Stimulated activated CD4-positive, alpha-beta T cell treated with anti-CD3 and anti-CD28 coated beads, Interleukin-2, amount 100 ng/mL, for 24 hours (primary cell): ENCODE results near the gene LRIG1.

Source experiments
- DNase-seq, 2 donors: peaks; one replicate each; pipeline ENCODE4 v3.0.0-alpha.2; 2020

The LRIG1 gene

DNA sequence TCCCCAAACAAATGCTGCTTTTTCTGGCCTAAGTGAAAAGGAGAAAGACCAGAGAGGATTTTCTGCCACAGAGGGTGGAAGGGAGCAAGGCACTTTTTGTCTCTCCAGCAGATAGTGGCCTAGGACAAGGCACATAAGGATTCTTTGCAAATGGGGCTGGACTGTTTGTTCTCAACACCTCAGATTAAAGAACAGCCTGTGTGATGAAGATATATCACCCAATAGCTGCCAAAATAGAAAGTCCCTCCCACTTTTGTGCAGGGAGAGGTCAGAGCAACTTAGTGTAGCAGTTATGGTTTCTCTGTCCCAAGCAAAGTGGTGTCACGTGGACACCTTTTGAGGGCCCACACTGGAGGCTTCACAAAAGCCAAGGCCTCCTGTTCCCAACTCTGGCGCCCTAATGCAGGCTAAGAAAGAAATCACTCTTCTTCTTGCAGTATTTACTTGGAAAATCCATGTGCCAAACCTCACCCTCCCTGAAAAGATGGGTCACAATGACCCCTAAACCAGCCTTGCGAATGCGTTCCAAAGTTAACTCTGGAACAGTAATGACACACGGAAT is 84.9 kb downstream of the LRIG1 start:
- DNase-seq = no peak

DNA sequence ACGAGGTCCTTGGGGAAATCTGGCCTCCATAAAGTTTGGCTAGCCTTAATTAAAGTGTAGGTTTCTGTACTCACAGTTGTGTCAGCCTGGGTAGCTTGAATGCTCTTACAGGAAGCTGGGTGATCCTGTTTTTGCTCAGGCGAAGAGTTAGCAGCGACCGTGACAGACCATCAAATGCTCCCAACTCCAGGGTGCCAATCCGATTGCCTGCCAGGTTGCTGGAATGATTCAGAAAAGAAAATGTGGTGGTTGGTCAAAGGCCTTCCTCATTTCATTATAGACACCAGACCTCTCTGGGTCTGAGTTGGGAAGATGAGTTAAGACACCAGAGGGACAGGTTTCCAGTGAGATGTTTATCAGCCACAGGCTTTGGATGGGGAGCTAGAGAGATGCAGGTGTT is 86.0 kb downstream of the LRIG1 start:
- DNase-seq = no peak

DNA sequence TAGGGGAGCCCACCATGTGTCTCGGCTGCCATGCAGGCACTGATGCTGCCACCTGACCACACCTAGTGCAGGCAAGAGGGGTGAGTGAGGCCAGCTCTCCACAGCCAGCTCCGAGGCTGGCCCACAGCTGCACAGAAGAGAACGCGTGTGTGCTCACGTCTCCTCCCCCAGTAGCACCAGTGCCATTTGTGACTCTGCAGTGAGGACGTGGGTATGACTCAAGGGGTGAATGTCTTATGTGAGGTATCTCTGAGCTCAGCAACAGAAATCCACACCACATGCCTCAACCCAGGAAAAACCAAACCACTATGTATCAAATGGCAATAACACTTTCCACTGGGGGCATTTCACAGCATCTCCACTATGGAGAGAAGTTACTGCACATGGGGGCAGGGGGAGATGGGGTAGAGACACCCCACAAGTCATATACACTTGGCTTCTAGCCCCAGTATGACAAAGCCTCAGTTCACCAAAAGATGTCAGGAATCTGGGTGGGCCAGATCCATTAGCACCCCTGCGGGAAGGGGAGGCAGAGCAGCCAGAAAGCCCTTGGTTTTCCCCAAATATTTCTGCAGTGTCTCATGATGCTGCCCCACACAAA is 87.6 kb downstream of the LRIG1 start:
- no peak for DNase-seq

DNA sequence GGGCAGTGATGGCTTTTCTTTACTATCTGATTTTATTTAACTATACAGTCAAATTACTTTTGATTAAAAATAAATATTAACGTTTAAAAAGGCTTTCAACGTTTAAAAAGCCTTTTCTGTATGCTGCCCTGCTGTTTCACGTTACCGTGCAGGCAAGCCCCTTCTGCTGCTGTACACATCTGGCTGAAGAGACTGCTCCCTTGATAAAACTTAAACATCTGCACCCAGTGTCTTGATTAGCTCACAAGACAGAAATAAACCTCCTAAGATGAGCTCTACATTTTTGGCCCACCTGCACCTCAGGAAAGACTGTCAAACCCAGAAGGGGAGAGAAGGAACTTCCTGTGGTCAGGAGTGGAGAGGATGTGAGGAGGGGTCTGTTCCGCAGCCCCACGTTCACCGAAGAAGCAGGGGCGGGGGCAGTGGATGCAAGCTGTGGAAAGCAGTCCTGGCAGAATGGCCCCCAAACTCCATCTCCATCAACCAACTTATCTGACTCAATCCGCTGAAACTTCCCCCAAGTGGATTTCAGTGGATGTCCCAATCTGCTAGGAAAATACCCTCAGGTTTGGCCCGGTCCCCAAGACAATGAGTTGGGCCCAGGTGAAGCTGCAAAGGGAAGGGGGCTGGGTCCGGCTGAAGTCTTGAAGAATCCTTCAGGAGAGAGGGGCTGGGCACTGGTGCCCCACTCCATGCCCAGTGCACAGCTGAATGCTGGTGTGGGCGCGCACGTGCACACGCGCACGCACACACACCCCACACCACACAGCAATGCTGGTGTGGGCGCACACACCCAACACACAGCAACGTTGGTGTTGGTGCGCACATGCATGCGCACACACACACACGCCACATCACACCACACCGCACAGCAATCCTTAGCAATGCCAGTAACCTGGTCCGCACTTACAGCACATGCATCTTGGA is 88.6 kb downstream of the LRIG1 start:
- no peak for DNase-seq

DNA sequence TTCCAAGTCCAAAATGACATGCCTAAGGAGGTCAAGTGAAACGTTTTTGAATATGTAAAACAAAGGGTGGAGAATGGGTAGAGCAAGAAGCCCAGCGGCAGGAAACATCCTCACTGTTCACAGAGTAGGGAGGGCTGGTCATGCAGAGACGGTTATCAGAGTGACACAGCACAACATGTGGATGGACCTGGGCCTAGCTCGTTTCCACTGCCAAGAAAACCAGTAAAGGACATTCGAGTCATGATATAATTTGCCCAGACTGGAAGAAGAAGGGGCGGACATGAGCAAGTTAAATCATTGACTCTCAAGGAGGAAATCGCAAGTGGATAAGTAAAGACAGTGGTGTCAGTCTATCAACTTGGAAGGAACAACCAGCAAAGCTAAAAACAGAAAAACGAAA is 89.3 kb downstream of the LRIG1 start:
- no peak for DNase-seq

DNA sequence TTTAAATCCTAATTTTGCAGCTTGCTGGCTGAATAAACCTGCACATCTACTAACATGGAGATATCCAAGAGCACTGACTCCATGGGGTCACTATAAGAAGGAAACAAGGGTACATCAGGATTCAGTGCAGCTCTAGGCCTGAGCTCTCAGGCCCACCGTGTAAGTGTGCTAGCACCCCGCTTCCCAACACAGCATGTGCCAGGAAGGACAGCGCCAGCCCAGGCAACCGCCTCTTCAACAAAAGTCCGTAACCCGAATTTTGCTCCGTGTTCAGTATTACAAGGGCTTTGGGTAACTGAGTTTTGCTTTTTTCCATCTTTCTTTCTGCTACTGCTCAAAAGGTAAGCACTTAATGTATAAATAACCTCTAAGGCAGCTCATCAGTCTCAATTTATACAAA is 89.8 kb downstream of the LRIG1 start:
- DNase-seq = no peak

DNA sequence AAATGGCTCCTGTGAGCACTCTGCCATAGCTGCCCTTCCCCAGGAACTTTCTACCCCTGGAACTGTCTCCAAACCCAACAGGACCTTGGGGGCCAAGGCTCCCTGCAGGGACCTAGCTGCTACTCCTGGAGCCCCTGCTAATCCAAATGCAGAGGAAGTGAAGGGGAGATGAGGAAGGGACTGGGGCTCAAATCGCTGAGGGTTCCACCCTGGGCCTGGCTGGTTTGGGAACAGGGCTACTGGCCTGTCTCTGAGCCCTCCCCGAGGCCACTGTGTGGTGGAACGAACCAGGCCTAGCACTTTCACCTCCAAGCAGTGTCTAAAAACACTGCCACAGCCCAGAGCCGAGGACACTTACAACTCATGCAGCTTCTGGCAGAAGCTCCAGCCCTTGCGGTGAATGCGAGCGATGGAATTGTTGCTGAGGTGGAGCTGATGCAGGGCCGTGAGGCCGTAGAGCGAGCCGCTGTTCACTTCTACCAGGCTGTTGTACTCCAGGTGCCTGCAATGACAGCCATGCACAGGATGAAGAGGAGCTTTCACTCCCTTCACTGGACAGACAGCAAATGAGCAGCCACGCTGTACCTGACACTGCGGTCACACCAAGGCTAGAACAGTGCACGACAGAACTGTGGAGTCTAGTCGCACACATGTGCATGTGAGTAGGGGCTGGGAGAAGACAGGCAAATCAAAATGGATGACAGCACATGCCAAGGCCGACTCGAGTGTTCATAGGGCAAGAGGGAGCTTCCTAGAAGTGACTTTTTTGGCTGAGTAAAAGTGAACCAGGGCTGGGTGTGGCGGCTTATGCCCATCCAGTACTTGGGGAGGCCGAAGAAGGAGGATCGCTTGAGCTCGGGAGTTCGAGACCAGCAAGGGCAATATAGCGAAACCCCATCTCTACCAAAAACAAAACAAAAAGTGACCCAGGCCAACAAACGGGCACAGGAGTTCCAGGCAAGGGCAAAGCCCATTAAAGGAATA is 90.8 kb downstream of the LRIG1 start:
- DNase-seq = no peak

DNA sequence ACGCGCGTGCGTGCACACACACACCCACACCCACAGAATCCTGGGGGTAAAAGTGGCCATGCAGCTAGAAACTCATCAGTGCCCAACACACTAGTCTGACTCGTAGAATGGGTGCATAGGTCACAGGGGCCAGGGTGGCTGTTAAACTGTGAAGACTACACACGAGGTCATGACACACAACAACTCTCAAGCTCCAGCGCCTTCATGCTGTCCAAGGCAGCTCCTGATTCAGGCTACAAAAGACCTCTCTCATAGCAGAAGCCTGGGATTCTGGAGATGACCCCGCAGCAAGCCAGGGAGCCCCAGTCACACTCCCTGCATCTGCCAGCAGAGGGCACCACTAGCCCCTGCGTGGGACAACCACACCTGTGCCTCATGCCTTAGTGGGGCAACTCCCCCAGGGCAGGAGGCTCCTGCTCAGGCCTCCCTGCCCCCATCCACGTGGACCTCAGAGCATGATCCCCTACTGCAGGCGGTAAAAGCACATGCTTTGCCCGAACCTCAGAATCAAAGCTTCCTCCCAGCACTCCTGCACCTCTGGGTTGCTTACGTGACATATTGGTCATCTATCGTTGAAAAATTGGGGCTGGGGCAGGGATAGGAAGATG is 93.1 kb downstream of the LRIG1 start:
- DNase-seq = peak; percentile 81 to 83

DNA sequence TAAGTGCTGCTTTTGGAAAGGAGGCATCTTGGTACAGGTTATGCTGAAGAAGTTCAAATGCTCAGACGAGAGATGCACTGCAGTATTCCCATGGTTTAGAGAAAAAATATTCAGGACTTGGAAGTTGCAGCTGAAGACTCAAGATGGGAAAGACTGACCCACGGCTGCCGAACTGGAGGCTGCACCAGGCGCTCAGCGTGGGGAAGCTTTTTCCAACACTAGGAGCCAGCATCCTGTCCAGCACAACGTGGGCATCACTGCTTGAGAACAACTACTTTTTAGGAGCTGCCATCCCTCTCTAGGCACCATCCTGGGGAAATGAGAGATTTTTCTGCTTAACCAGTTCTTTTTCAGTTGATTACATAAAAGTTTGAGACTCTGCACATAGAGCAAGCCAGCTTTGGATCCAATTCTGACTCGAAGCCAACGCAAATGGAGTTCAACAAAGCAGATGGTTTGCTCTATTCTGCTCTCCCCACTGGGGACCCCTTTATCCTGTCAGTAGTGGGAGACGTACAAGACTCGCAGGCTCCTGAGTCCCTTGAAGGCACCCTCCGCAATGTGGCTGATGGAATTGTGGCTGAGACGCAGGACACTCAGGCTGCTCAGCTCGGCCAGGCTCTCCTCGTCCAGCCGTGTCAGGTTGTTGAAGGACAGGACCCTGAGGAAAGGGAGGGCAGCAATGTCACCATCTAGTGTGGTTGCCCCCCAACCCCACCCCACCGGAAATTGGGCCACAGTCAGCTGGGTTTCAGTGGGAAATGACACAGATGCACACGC is 93.8 kb downstream of the LRIG1 start:
- DNase-seq = no peak

DNA sequence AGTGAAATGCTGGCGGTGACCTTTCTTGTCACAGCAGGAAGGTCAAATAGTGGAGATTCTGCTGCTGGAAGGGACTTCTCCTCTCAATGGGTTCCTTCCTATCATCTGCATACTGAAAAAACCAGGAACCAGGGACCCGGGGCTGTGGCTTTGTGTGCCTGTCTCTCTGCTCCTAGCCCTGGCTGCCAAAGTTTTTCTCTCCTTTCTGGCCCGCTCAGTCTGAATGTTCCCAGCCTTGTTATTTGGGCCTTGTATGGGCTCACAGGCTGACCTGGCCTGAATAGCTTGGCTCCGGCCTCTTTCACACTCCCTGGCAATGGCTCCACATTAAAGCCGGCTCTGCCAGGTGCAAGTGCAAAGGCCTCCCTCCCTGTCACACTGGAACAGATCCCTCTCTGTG is 94.7 kb downstream of the LRIG1 start:
- no peak for DNase-seq

DNA sequence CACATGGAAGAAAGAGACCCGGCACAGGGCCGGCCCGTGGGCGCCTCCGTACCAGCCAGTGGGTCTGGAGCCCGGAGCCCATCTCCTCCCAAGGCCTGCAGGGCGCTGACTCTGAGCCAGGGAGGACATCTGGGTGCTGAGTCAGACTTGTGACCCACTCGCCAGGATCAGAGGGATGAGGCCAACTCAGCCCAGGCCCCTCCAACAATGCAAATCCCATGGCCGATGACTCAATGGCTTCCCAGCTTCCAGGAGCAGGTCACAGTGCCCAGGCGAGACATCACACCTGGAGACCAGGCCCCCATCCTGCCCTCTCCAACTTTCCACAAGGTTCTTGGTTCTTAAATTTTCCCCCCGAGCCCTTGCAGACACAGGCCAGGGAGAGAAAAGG is 95.1 kb downstream of the LRIG1 start:
- no peak for DNase-seq

DNA sequence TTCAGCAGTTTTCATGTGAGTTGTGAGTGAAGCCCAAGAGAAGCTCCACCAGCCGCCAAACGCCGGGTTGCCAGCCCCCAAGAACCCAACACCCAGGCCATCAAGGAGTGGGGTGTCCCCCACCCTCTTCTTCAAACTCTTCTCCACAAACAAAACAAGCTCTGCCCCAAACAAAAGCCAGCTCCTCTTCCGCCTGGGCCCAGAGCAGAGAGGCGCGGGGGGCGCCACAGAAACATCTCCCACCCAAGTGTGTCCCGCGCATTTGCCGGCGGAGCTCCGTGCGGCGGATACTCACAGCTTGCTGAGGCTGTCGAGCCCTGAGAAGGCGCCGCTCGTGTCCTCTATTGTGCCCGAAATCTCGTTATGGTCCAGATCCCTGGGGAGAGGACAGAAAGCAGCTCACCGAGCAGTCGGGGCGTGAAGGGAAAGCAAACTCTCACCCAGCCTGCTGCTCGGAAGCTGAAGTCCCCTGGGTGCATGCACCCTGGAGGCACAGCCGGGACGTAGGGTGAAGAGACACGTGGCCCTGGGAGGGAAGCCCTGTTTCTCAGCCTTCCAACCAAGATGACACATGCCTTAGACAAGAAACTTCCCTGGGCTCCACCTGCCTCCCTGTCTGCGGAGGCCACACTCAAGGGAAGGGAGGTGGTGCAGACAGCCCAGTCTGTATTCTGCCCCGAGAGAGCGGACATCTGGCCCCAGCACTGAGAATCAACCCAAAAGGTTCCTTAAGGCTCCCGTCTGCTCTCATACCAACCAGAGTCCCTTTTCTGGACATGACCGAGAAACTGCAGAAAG is 95.7 kb downstream of the LRIG1 start:
- DNase-seq = no peak

DNA sequence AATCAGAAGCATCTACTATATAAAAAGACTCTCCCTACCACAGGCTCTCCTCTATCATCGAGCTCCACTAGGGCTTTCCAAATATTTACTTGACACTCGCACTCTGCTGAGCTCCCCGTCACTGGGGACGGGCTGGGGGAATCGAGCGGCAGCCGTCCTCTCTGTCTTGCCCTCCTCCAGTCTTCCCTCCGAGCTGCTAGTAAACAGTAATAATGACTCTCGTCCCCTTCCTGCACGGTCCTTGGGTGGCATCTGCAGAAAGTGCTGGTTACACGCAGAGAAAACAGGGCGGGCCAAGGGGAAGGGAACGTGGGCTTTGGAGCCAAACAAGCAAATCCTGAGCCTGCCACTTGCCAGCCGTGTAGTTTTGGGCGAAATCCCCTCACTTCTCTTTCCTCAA is 96.6 kb downstream of the LRIG1 start:
- no peak for DNase-seq

DNA sequence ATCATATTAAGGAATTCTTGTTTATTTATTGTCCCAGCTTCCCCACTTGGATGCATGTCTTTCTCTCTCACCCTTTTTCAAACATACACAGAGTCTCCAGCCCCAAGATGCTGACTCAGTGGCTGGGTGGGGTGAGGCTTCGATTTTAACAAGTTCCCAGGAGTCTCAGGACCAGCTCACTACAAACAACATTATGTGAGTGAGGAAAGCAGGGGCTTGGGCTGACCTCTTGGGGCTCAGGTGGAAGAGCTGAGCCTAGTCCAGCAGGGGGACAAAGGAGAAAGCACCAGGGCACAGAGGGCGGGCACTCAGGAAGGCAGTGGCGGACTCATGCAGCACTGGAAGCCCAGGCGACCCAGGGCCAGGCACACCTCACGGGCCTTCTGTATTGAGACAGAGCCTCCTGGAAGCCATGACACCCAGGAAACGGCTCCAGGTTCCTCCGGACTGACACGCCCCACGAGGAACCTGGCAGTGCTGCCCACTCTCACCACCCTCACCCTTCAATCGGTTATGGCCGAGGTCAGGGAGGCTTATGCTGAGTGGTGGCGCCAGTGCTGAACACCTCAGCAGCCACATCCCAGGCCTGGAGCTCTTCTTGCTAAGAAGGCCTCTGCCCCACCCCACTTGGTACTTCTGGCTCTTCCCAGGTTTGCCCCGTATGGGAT is 97.4 kb downstream of the LRIG1 start:
- DNase-seq = no peak

DNA sequence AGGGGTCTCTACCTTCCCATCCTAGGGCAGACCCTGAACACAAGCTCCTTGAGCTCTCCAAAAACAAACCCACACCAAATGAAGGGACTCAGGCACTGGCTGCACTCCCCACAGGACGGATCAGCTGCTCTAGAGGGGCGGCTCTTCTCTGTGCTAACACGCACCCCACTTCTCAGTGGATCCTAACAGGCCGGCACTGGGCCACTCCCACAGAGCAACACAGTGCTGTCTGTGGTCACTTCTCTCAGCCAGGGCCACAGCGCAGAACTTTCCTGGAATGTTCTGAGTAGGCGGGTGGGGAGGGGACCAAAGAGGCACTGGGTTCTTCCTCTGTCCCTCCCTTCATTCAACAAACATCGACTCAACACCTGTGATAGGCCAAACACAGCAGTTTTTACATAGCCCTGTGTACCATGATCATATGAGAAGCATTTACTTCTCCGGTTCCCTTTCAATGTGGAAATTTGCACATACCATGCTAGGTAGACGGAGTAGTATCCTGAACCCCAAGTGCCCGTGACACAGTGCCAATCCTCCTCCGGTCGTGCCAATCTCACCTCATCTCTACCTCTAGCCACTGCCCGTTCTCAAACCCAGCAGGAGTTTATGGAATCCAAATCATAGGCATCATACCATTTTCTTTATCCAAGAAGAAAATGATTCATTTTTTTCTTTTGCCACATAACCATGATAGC is 98.1 kb downstream of the LRIG1 start:
- no peak for DNase-seq

DNA sequence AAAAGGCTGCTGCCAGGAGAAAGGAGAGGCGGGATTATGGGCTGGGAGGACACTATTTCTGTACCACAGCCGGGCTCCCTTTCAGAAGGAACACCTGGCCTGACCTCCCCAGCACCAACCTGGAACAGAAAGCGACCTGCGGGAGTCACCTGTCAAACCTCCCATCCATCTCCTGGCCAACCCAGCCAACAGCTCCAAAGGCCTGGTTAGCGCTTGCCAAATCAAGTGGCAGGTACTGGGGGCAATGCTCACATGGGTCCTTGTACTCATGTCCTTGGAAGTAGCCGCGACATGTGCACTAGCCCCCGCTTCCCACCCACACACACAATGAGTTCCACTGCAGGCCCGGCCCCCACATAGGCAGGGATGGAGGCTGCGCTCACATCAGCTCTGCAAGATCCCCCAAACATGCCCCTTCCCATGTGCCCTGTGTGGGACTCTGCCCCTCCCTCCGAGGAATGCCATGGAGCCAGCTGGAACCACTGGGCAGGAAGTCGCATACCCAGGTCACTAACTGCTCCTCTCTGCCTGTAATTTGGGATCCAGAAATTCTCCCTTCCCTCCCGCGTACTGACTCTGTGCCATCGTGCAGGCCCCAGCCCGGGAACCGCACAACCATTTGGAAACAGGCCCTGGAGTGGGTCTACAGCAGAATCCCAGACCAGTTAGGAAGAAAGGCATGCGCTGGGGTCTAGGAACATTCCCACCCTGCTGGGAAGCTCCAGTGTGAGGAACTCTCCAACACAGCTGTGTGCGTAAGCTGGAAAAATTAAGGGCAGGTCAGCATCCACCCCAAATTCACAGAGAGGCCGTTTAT is 98.9 kb downstream of the LRIG1 start:
- no peak for DNase-seq

DNA sequence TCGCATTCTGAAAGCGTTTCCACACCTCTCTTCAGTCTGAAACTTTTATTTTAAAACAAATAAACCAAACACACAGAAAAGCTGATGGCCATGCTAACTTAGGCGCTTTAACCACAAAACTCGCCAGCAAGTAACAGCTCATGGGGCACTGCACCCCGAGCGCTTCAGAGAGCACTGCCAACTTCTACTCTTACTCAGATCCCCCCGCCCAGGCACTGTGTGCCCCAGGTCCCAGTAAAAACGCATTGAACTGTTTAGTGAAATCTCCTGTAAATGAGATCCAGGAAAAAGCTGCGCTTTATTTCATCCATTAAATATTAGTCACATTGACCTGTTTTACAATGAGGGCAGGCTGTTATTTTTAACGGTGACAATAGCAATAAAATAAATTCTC is 99.7 kb downstream of the LRIG1 start:
- no peak for DNase-seq

DNA sequence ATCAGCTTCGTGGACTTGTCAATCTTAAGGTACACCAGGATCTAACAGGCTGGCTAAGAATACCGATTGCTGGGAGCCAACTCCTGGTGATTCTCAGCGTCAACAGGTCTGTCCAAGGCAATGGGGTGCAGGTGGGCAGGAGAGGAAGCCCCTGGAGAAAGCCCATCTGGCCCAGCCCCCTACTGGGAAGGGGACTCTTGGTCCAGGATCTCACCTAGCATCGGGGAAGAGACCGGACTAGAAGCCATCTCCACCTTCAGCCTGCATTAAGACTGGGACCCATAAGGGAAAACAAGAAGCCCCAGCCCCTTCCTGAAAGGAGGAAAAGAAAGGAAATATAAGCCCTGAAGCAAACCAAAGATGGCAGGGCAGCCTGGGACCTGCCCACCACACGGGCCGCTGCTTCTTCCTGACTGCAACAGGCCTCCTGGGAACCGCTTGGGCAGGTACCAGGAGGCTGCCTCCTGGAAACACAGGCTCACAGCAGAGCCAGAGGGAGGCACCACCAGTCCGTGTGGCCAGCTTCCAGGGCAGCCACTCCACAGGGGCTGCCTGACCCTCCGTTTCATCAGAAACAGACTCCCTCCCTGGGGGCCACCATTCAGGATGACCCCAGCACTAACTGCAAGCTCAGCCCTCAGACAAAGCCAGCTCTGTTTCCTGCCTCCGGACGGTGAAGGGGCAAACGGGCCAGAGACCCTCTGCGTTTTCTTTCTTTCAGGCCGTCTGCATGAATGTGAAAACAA is 100.2 kb downstream of the LRIG1 start:
- DNase-seq = no peak
